HG03565 (cell line): ENCODE measurements around the gene CGB5.
"Not testable (repeated sequence)": the region's sequence is repeated elsewhere in the genome, so short reads cannot be mapped to it uniquely, and the experiment has no call there.

Experiments used
- ATAC-seq: cut with Tn5 transposase; IDR thresholded peaks from one replicate; pipeline ENCODE4 v1.9.1; 2021; ENCODE audit warnings: mild to moderate bottlenecking, moderate library complexity; ENCODE audit not compliant: unreplicated experiment

The CGB5 gene

DNA sequence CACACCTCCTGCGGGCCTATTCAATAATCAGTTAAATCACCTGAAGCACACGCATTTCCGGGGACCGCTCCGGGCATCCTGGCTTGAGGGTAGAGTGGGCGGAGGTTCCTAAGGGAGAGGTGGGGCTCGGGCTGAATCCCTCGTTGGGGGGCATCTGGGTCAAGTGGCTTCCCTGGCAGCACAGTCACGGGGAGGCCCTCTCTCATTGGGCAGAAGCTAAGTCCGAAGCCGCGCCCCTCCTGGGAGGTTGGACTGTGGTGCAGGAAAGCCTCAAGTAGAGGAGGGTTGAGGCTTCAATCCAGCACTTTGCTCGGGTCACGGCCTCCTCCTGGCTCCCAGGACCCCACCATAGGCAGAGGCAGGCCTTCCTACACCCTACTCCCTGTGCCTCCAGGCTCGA is at the start of gene CGB5:
CGB5 (plus strand) TSS at position 301 of the 400 bp plus-strand sequence. CDS start 362 bp downstream, outside the sequence.
- not testable (repeated sequence) for ATAC-seq

GRCh38 chr19:48994035-48994386 is 49.6 kb upstream of the CGB5 start:
- ATAC-seq, result no peak

DNA sequence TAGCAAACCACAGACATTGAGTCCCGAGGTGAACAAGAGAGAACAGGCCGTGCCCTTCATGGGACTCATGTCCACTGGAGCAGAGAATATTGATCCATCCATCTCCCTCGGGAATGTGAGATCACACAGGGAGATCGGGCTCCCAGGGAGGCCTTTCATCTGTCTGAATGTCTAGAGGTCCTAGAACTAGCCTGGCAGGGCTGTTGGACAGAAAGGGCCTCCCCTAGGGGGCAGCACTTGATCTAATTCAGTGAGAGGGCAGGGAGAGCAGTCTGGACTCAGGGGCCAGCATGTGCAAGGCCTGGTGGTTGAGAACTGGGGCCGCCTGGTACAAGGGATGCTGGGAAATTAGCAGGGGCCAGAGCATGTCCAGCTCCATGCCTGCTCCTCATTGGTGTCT is 45.7 kb upstream of the CGB5 start:
- no peak for ATAC-seq

DNA sequence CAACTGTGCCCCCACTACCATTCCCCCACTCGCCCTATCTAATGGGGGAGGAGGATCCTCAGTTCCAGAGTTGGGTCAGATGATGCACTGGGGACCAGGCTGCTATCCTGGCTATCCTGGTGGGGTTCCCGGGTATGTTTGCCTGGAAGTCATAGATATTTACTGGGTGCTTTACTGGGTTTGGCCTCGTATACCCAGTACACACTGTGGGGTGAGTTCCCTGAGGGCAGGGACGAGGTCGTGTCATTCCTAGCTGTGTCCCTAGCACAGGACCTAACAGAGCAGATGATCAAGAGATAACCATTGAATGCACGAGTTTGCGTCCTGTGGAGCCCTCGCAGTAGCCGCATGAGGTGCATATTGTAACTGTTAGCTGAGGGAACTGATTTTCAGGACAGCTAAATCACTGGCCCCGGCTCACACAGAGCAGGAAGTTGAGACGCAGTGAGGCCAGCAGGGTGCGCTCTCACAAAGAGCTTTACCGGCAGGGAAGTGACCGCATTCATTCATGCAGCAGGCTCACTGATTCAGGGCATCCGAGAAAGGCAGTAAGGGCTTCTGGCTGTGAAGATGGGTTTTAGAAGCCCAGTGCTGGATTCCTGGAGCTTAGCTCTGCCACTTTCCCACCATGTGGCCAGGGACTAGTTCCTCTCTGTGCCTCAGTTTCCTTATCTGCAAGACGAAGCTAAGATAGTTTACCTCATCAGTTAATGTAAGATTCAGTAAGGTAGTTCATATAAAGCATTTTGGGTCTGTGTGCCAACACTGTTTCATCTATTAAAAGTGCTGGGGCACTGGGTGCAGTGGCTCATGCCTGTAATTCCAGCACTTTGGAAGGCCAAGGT is 43.9 kb upstream of the CGB5 start:
- no peak for ATAC-seq

GRCh38 chr19:49004133-49004532 is 39.5 kb upstream of the CGB5 start:
- no peak for ATAC-seq

GRCh38 chr19:49004964-49005614 is 38.6 kb upstream of the CGB5 start:
- no peak for ATAC-seq

DNA sequence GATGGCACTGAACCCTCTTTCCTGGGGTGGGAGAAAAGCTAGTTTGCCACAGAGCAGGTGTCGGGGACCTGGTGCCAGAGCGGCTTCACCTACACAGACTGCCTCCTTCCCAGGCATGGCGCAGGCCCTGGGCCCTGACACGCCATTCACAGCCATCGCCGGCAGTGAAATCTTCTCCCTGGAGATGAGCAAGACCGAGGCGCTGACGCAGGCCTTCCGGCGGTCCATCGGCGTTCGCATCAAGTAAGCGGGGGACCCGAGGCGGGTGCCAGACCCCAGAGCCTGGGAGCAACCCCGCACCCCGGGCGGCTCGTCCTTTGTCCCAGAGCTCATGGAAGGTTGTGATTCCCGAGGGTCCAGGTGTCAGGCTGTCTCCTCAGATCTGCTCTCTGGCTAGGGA is 36.7 kb upstream of the CGB5 start:
- ATAC-seq, result no peak

- ATAC-seq, result no peak
Observed at GRCh38 chr19:49009828-49010227, 33.8 kb upstream of the CGB5 start.

- ATAC-seq, result no peak
Observed at GRCh38 chr19:49010453-49010852, 33.2 kb upstream of the CGB5 start.

DNA sequence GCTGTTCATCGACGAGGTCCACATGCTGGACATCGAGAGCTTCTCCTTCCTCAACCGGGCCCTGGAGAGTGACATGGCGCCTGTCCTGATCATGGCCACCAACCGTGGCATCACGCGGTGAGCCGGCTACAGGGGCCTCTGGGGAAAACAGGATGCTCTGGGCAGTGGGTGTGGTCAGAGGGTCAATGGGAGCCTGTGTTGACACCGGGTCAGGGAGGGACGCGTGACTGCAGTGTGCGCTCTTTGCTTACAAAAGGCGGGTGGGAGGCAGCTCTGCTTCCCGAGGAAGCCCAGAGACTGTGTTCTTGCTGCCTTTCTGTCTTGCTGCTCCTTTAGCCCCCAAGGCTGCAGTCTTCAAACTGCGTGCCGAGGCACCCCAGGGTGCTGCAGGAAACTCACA is 32.5 kb upstream of the CGB5 start:
- no peak for ATAC-seq

DNA sequence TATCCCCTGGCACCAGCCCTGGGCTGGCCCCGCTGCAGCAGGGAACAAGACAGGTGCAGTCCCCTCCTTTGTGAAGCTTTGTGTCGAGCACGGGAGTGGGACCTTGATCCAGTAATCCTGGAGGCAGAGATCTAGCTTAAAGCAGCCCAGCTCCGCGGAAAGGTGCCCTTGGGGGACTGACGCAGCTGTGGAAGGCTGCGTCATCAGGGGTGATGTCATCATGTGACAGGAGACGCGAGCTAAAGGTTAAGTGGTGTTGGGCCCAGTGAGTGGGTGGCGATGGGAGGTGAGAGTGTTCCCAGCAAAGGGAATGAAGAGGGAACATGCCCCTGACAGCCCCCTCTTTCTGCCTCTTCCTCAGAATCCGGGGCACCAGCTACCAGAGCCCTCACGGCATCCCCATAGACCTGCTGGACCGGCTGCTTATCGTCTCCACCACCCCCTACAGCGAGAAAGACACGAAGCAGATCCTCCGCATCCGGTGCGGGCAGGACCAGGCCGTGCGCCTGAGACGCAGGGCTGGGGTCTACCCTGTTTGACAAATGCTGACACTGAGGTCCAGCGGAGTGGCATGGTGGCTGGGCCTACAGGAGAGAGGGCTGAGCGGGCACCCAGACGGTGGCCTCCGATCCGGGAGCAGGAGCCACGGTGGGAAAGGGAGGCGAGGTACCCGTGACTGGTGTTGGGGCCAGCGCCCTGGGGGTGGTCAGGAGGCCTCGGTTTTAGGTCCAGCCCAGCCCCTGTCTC is 29.4 kb upstream of the CGB5 start:
- ATAC-seq, result no peak

DNA sequence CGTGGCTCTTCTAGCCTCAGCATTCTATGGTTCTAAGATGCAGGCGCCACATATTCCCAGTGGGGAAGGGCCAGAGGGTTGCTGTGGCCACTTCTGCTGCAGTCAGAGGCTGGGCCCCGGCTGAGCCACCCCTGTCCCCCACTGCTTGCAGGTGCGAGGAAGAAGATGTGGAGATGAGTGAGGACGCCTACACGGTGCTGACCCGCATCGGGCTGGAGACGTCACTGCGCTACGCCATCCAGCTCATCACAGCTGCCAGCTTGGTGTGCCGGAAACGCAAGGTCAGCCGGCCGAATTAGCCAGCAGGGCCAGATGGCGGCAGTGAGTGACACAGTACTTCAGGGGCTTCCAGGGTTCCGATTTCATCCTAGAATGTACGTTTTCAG is 28.8 kb upstream of the CGB5 start:
- ATAC-seq, result no peak

DNA sequence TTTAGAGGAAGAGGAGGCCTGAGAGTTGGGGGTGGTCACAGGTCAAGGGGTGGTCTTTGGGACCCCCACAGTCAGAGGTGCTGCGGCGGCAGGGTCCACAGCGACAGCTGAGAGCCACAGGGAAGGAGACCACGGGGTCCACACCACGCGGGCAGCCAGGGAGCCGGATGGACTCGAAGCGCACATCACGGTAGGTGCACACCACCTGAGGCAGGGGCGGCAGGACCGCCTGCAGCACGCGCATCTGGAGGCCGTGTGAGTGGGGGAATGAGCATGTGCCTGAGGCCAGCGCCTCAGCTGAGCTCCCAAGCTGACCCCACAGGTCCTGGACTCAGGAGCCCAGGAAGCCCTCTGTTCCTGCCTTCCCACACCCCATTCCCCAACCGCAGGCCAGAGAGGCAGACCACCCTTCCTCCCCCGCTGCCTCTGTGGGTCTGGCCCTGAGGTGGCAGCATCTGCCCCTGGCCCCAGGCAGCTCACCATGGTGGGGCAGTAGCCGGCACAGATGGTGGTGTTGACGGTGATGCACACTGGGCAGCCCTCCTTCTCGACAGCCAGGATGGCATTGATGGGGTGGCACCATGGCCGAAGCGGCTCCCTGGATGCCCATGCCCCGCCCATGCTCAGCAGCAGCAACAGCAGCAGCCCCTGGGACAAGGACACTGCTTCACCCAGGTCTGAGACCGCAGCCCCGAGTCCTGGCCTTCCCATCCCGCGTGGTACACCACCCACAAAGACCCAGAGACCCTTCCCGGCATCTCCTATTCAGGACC is 27.4 kb upstream of the CGB5 start:
- ATAC-seq, result no peak

DNA sequence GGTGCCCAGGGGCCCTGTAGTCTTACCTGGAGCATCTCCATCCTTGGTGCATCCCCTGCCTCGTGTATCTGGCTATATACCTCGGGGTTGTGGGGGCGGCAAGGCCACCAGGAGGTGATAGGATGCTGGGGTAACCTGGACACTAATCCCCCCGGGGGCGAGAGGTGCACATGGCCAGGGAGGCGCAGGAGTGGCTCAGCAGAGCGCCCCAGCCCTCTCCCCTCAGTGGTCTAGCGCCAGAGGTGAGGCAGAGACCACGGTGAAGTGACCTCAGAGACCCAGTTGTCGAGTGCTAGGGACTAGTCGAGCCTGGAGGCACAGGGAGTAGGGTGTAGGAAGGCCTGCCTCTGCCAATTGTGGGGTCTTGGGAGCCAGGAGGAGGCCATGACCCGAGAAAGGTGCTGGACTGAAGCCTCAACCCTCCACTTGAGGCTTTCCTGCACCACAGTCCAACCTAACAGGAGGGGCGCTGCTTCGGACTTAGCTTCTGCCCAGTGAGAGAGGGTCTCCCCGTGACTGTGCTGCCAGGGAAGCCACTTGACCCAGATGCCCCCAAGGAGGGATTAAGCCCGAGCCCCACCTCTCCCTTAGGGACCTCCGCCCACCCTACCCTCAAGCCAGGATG is 26.5 kb upstream of the CGB5 start, which contains the start of gene LHB:
LHB (minus strand) TSS at position 51 of the 625 bp plus-strand sequence; CDS start at position 41, 10 bp downstream.
- no peak for ATAC-seq

- no peak for ATAC-seq
Observed at GRCh38 chr19:49017666-49018351, 25.8 kb upstream of the CGB5 start.

DNA sequence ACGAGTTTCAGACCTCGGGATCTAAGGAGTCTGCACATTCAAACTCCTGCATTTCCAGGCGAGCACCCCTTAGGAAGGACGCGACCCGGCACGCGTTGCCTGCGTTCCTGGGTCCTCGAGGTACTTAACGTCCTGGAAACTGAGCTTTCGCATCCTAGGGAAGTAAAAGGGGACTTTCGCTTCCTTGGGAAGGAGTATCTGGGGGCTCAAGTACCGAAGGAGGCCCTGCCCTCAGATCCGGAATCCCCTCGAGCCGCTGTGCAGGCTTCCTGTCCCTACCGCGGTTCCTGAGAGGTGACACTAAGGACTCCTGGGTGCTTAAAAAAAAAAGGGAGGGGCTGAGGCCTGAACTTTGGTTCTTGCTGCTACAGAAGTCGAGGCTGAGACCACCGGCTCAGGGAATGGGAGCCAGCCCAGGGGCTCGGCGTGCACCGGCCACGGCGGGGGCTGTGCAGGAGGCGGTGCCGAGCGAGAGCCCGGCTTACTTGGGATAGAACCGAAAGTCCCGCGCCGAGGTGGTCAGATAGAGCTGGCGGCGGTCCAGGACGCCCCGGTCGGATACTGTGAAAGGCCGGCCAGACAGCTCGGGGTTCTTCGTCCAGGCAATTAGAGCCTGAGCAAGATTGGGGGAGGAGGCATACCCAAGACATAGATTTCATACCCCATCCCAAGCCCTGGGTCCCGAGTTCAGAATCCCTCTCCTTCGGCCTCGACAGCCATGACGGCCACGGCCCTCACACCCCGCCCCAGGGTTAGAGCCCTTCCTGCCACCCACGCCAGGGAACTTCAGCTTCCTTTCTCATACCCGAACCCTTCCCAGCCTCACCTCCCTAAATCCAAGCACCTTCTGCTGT is 25.0 kb upstream of the CGB5 start:
- not testable (repeated sequence) for ATAC-seq

DNA sequence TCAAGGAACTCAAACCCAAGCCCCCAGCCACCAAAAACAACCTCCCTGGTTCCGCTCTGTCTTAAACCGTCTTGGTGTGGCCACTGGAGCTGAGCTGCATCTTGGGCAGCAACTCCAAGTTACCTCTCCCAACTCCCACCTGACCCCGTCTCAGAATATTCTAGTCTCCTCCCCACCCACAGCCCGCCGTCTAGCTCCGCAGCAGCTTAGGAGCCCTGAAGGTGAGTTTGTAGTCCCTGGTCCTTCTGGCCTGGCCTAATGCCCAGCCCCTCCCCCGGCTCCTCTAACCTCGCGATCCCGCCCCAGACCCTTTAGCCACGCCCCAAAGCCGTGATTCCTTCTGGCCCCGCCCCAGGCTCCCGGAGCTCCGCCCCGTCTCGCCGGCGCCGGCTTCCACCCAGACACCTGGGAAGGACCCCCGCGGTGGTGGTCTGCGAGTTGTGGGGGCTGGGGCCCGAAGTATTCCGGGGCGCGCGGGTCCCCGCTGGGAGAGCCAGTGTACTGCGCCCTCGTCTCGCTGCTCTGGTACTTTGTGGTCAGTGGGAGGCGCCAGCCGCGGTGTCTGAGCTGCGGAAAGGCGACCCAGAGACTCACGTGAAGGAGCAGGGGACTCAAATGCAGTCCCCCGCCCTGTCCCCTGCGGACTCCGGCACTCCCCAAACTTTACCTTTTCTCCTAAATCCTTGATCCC is 24.3 kb upstream of the CGB5 start:
- ATAC-seq, result no peak

DNA sequence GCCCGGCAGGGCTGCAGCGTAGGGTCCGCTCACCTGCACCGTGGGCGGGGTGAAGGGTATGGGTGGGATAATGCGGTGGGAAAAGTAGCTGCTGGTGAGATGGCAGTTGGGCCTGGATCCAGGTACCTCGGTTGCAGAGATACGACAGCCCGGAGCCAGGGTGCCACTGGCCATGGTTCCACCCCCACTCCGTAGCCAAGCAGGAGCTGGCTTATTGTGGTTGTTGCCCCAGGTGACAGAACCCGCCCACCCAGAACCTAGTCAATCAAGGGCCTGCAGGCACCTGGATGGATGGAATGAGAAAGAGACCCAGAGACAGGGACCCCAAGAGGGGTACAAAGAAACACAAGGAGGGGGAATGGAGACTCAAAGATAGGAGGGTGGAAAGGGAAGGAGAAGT is 23.3 kb upstream of the CGB5 start:
- ATAC-seq, result no peak
